K562 (cell line): ENCODE data around the gene EIF4E.

ENCODE experiments used
- KAT7 ChIP-seq: sonication (generic); formaldehyde crosslinking; IDR thresholded peaks from 2 replicates; pipeline ENCODE4 v1.8.0; 2022; ENCODE audit warnings: missing genetic modification reagents, mild to moderate bottlenecking, borderline replicate concordance
- KLF10 ChIP-seq: fragments of 250-450 bp; sonication (Bioruptor Pico); IDR thresholded peaks from 2 replicates; pipeline ENCODE4 v1.6.1; 2021; ENCODE audit warnings: matching md5 sums
- TAL1 ChIP-seq: fragments of 450-650 bp; IDR thresholded peaks from 2 replicates; pipeline ENCODE4 v1.6.1; 2016; ENCODE audit warnings: mild to moderate bottlenecking
- ZNF589 ChIP-seq: fragments of 200-800 bp; sonication (Bioruptor generic); IDR thresholded peaks from 2 replicates; pipeline ENCODE4 v1.6.1; 2016; ENCODE audit warnings: low read depth, missing genetic modification characterization, missing compliant biosample characterization

- no peak for TF ChIP-seq KLF10 (CRISPR knock-in tag)
- TF ChIP-seq TAL1, result no peak
- TF ChIP-seq ZNF589, result no peak
- no peak for TF ChIP-seq KAT7 (CRISPR knock-in tag)
Observed at GRCh38 chr4:98890702-98891455, 38.1 kb downstream of the EIF4E start.
